Mammary epithelial cell (primary cell): ENCODE results near the gene IRF2.

ENCODE experiments used
- CTCF ChIP-seq, 2 donors: IDR thresholded peaks in 1 of 2; conservative IDR thresholded peaks in 1 of 2; 2 replicates each; pipeline ENCODE4 v1.5.1; 2011 to 2012; ENCODE audit warnings: inconsistent platforms in 2 of 2, low read length in 2 of 2, mild to moderate bottlenecking in 2 of 2, control low read depth in 1 of 2, low read depth in 1 of 2; ENCODE audit not compliant: insufficient read depth in 1 of 2; ENCODE audit errors: extremely low read depth in 1 of 2
- EZH2 ChIP-seq: IDR thresholded peaks from 2 replicates; pipeline ENCODE4 v1.6.1; 2012; ENCODE audit warnings: low read length, inconsistent platforms, borderline replicate concordance

- TF ChIP-seq CTCF (conservative IDR thresholded peaks at IDR 0.05 in 1 of 2, IDR thresholded peaks at IDR 0.05 in 1 of 2; ENCODE audit: extremely low read depth in 1 of 2, insufficient read depth in 1 of 2, low read depth in 1 of 2, low read length in 2 of 2) (no peak), EZH2 (no peak)
Measured at GRCh38 chr4:184423003-184423686, 51.2 kb downstream of the IRF2 start.
